Gastrocnemius medialis (tissue), 4 donors: ENCODE results near the gene KRTAP9-6.
"Not testable (repeated sequence)": the region's sequence is repeated elsewhere in the genome, so short reads cannot be mapped to it uniquely, and the experiment has no call there.

Source experiments
- CTCF ChIP-seq, 5 experiments: fragments of 450-650 bp in 3 of 5; fragments of 200-600 bp in 2 of 5; sonication (generic) in 2 of 5; IDR thresholded peaks in 4 of 5; conservative IDR thresholded peaks in 1 of 5; 1 replicate in 4 of 5; 2 replicates in 1 of 5; pipeline ENCODE4 v1.5.1; 2016 to 2019; ENCODE audit warnings: antibody characterized with exemption in 5 of 5, mild to moderate bottlenecking in 3 of 5, moderate library complexity in 3 of 5
- POLR2A ChIP-seq, 2 donors: fragments of 450-650 bp; IDR thresholded peaks; one replicate each; pipeline ENCODE4 v1.6.1; 2017; ENCODE audit warnings: antibody characterized with exemption in 2 of 2, mild to moderate bottlenecking in 2 of 2, moderate library complexity in 2 of 2

- TF ChIP-seq CTCF (IDR thresholded peaks at IDR 0.05 in 4 of 5, conservative IDR thresholded peaks at IDR 0.05 in 1 of 5); POLR2A (IDR thresholded peaks at IDR 0.05): not testable (repeated sequence)
Measured at GRCh38 chr17:41237949-41238437, 27.2 kb upstream of the KRTAP9-6 start, which contains the start of gene KRTAP9-8.
